Measurements from ENCODE around the gene NPPC. TPM values are rescaled to one million over a fixed set of nuclear protein-coding genes. Genes with fewer than 3 reads are reported as not detected.

NPPC gene
- total RNA-seq, 1 experiment from 2014 or later, result not detected

DNA sequence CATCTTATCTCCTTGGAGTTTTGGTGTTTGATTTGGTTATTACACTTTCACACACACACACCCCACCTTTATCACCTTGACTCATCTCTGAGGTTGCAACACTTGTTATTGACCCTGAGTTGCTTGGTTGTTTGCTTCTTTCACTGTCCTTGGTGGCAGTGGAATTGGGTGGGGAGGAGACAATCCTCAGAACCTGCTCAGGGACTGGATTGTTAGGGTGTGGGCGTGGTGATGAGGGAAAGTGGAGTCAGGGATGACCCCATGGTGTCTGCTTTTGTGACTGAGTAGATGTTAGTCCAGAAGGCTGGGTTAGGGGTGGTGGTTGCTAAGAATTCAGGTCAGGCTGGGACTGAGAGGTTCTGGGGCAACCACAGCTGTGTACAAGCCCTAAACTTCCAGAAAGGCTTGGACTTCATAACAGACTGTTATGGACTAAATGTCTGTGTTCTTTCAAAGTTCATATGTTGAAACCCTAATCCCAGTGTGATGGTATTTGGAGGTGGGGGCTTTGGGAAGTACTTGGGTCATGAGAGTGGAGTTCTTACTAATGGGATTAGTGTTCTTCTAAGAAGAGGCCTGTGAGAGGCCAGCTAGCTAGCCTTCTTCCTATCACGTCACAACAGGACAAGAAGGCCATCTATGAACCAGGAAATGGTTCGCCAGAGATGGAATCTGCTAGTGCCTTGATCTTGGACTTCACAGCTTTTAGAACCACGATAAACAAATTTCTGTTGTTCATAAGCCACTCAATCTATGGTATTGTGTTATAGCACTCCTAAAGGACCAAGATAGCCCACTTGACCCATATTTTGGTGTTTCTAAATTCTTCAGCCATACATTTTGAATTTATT, 31.9 kb upstream of the NPPC start:
- no peak for TF ChIP-seq CTCF (IDR thresholded peaks at IDR 0.05; ENCODE audit: unreplicated experiment)
- Mint-ChIP-seq H3K4me3 (ENCODE audit: low read depth, unreplicated experiment) (no peak overlapping the region), H3K27ac (ENCODE audit: unreplicated experiment) (no peak overlapping the region), H3K36me3 (ENCODE audit: insufficient read depth, unreplicated experiment) (peaks cover 26% of the 10 kb centered on the region), H3K4me1 (ENCODE audit: low read depth, unreplicated experiment) (peaks cover 16% of the 10 kb centered on the region), H3K9me3 (ENCODE audit: low read depth, unreplicated experiment) (peaks cover 3% of the 10 kb centered on the region), H3K27me3 (ENCODE audit: unreplicated experiment) (no peaks in the 10 kb centered on the region)
- CTCF ChIA-PET, result no interaction called here
- intact Hi-C loops (cut with micrococcal nuclease; ENCODE audit: unreplicated experiment), result no loop called here
- BruUV-seq (replicated peaks), result no TSS peak
- DNase-seq, result no peak

- intact Hi-C loops (cut with micrococcal nuclease; ENCODE audit: unreplicated experiment), result no loop called here
- H3K4me3 Mint-ChIP-seq (ENCODE audit: low read depth, unreplicated experiment), result no peak overlapping the region
- no TSS peak for BruUV-seq (replicated peaks)
- H3K4me1 Mint-ChIP-seq (ENCODE audit: low read depth, unreplicated experiment), result peaks cover 5% of the 10 kb centered on the region
- H3K27me3 Mint-ChIP-seq (ENCODE audit: unreplicated experiment), result no peaks in the 10 kb centered on the region
- CTCF ChIA-PET, result no interaction called here
- TF ChIP-seq CTCF (IDR thresholded peaks at IDR 0.05; ENCODE audit: unreplicated experiment), result no peak
- H3K27ac Mint-ChIP-seq (ENCODE audit: unreplicated experiment), result no peak overlapping the region
- H3K9me3 Mint-ChIP-seq (ENCODE audit: low read depth, unreplicated experiment), result peaks cover 2% of the 10 kb centered on the region
- DNase-seq, result no peak
- H3K36me3 Mint-ChIP-seq (ENCODE audit: insufficient read depth, unreplicated experiment), result peaks cover 4% of the 10 kb centered on the region
These were observed 29.7 kb upstream of the NPPC start for GRCh38 chr2:231955758-231956472.

GRCh38 chr2:231951452-231952035, 25.3 kb upstream of the NPPC start:
- intact Hi-C loops (cut with micrococcal nuclease; ENCODE audit: unreplicated experiment), result no loop called here

More at GRCh38 chr2:231951452-231952035, 25.3 kb upstream of the NPPC start:
- no TSS peak for BruUV-seq (replicated peaks)
- no peak for DNase-seq
- TF ChIP-seq CTCF (IDR thresholded peaks at IDR 0.05; ENCODE audit: unreplicated experiment), result no peak
- Mint-ChIP-seq H3K36me3 (ENCODE audit: insufficient read depth, unreplicated experiment) (no peaks in the 10 kb centered on the region), H3K27me3 (ENCODE audit: unreplicated experiment) (peaks cover 18% of the 10 kb centered on the region), H3K4me3 (ENCODE audit: low read depth, unreplicated experiment) (no peak overlapping the region), H3K27ac (ENCODE audit: unreplicated experiment) (no peak overlapping the region), H3K4me1 (ENCODE audit: low read depth, unreplicated experiment) (no peaks in the 10 kb centered on the region), H3K9me3 (ENCODE audit: low read depth, unreplicated experiment) (no peaks in the 10 kb centered on the region)
- CTCF ChIA-PET, result no interaction called here

Data from Calu3 (cell line).